PC-3 (cell line): ENCODE measurements around the gene HOXD3. TPM values are rescaled to one million over a fixed set of nuclear protein-coding genes. Genes with fewer than 3 reads are reported as not detected.

Source experiments
- ATAC-seq: fragments of 200-7000 bp; cut with Tn5 transposase; 2 replicates; pipeline ENCODE4 v1.9.1; 2020; ENCODE audit warnings: mild to moderate bottlenecking, moderate library complexity
- BruUV-seq: library from RNA; stranded (reverse); fragments of 400-500 nt; replicated peaks from 2 replicates; lab custom pipeline; 2021; lab: Mats Ljungman, UMichigan
- CTCF ChIA-PET: fragments of 300-600 bp; sonication (Branson Sonifier 250); formaldehyde crosslinking; loops from one replicate; lab custom pipeline; 2022; ENCODE audit warnings: antibody characterized with exemption; lab: Charles Lee
- POLR2A ChIA-PET: fragments of 300-600 bp; sonication (Branson Sonifier 250); formaldehyde crosslinking; loops from one replicate; lab custom pipeline; 2022; ENCODE audit warnings: antibody characterized with exemption; ENCODE audit not compliant: unreplicated experiment; lab: Charles Lee
- DNase-seq: peaks from one replicate; pipeline ENCODE4 v3.0.0-alpha.2; 2015
- H2AFZ ChIP-seq: fragments of 300-600 bp; sonication (generic); 2 replicates; pipeline ENCODE4 v1.6.0; 2016; ENCODE audit warnings: antibody characterized with exemption, low read length
- H3F3A ChIP-seq: fragments of 300-600 bp; sonication (generic); one replicate; pipeline ENCODE4 v1.6.0; 2017; ENCODE audit warnings: antibody characterized with exemption, low read length, control low read depth, mild to moderate bottlenecking; ENCODE audit not compliant: unreplicated experiment
- H3K27ac ChIP-seq: fragments of 300-600 bp; sonication (generic); 2 replicates; pipeline ENCODE4 v1.5.1; 2016; ENCODE audit warnings: mild to moderate bottlenecking, low read length
- H3K27me3 ChIP-seq: fragments of 300-600 bp; sonication (generic); 2 replicates; pipeline ENCODE4 v1.6.1; 2016; ENCODE audit warnings: low read length, mixed read lengths
- H3K36me3 ChIP-seq: fragments of 300-600 bp; sonication (generic); 2 replicates; pipeline ENCODE4 v1.6.1; 2016; ENCODE audit warnings: low read depth, mixed run types, low read length, mixed read lengths
- H3K4me1 ChIP-seq: fragments of 300-600 bp; sonication (generic); 2 replicates; pipeline ENCODE4 v1.5.1; 2016; ENCODE audit warnings: low read length; ENCODE audit not compliant: insufficient read depth
- H3K4me2 ChIP-seq: fragments of 300-600 bp; sonication (generic); 2 replicates; pipeline ENCODE4 v1.6.0; 2016; ENCODE audit warnings: low read length
- H3K4me3 ChIP-seq: fragments of 300-600 bp; sonication (generic); 2 replicates; pipeline ENCODE4 v1.5.1; 2016; ENCODE audit warnings: mild to moderate bottlenecking, low read length, mixed read lengths
- H3K79me2 ChIP-seq: fragments of 300-600 bp; sonication (generic); 2 replicates; pipeline ENCODE4 v1.6.1; 2017; ENCODE audit warnings: low read length, mixed read lengths
- H3K9ac ChIP-seq: fragments of 300-600 bp; sonication (generic); 2 replicates; pipeline ENCODE4 v1.6.0; 2016; ENCODE audit warnings: mild to moderate bottlenecking, low read length
- H3K9me2 ChIP-seq: fragments of 300-600 bp; sonication (generic); replicated peaks from 2 replicates; pipeline ENCODE4 v1.6.1; 2016; ENCODE audit warnings: mixed run types, low read length, mixed read lengths
- H3K9me3 ChIP-seq: fragments of 300-600 bp; sonication (generic); 2 replicates; pipeline ENCODE4 v1.6.1; 2016; ENCODE audit warnings: low read length, mixed read lengths
- H4K20me1 ChIP-seq: fragments of 300-600 bp; sonication (generic); 2 replicates; pipeline ENCODE4 v1.6.1; 2016; ENCODE audit warnings: low read length, mixed read lengths
- EZH2 ChIP-seq: fragments of 300-600 bp; sonication (generic); IDR thresholded peaks from one replicate; pipeline ENCODE4 v1.6.1; 2017; ENCODE audit warnings: antibody characterized with exemption, mild to moderate bottlenecking, low read length; ENCODE audit not compliant: unreplicated experiment
- EZH2phosphoT487 ChIP-seq: fragments of 300-600 bp; sonication (generic); IDR thresholded peaks from 2 replicates; pipeline ENCODE4 v1.6.1; 2018; ENCODE audit warnings: mild to moderate bottlenecking, antibody characterized with exemption, low read length, borderline replicate concordance
- intact Hi-C: fragments of 100-400 bp; cut with micrococcal nuclease; formaldehyde crosslinking; loops from 2 replicates; pipeline ENCODE4 v1.9.0; 2023
- total RNA-seq: library from RNA; depleted of rRNA; stranded (reverse); fragments of >200 nt; gene quantifications from 2 replicates; pipeline ENCODE4 v1.2.3, GENCODE V29; 2014
- TF ChIP-seq, protein P1 (sequence below): fragments of 300-600 bp; sonication (generic); conservative IDR thresholded peaks from 2 replicates; pipeline ENCODE4 v1.5.1; 2017; ENCODE audit warnings: antibody characterized with exemption, low read depth, mild to moderate bottlenecking, low read length

Gene HOXD3
- total RNA-seq, 1 experiment from 2014 or later, result 4.4 TPM

DNA sequence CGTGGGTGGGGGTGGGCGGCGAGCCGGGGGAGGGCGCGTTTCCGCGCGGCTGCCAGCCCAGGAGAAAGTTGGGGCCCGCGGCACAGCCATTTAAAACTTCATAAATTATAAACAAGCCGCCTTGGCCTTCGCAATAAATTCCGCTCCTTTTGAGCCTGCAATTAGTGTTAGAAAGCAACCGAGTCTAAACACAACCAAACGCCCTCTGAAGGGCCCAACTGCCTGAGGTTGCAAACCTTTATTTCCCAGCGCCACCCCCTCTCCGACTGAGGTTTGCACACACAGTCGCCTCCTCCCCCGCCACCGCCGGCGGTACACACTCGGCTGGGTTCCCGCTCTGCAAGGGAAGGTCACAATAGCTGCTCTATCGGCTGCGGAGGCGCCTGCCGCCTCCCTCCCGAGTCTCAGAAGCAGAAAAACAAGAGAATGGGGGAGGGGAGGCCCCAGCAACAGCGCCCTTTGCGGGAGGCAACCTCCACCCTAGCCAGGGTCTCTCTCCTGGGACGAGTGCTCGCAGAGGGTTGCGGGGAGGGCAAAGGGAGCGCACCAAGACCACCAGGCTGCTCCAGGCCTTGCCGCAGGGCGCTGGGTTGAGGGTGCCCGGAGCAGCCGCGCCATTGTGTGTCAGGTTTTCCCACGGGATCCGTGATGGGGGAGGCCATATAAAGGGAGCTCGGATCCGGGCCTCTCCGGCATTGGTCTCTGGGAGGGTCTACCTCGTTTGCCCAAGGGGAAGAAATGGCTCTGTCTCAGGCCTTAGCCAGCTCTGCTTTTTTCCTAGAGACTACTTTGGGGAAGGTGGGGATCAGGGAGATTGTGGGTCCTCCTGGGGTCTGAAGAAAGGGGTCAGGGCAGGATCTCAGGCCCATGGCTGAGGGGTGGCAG, 18.0 kb downstream of the HOXD3 start:
- DNase-seq, result no peak
- ChIA-PET POLR2A (no interaction called here), CTCF (no interaction called here)
- no peak for ATAC-seq
- TF ChIP-seq EZH2phosphoT487, result no peak
- TF ChIP-seq, protein P1, sequence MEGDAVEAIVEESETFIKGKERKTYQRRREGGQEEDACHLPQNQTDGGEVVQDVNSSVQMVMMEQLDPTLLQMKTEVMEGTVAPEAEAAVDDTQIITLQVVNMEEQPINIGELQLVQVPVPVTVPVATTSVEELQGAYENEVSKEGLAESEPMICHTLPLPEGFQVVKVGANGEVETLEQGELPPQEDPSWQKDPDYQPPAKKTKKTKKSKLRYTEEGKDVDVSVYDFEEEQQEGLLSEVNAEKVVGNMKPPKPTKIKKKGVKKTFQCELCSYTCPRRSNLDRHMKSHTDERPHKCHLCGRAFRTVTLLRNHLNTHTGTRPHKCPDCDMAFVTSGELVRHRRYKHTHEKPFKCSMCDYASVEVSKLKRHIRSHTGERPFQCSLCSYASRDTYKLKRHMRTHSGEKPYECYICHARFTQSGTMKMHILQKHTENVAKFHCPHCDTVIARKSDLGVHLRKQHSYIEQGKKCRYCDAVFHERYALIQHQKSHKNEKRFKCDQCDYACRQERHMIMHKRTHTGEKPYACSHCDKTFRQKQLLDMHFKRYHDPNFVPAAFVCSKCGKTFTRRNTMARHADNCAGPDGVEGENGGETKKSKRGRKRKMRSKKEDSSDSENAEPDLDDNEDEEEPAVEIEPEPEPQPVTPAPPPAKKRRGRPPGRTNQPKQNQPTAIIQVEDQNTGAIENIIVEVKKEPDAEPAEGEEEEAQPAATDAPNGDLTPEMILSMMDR, result no peak
- no peak for TF ChIP-seq EZH2
- H3K4me1 ChIP-seq, result no peaks in the 10 kb centered on the region
- no peaks in the 10 kb centered on the region for H3K36me3 ChIP-seq
- H3K79me2 ChIP-seq, result no peaks in the 10 kb centered on the region
- no peaks in the 10 kb centered on the region for H3F3A ChIP-seq
- no peaks in the 10 kb centered on the region for H3K9me3 ChIP-seq
- intact Hi-C loops, result no loop called here
- no peaks in the 10 kb centered on the region for H4K20me1 ChIP-seq
- no peak overlapping the region for H3K27ac ChIP-seq
- no peak overlapping the region for H2AFZ ChIP-seq
- no peak overlapping the region for H3K9ac ChIP-seq
- no peaks in the 10 kb centered on the region for H3K9me2 ChIP-seq
- H3K4me3 ChIP-seq, result no peak overlapping the region
- H3K4me2 ChIP-seq, result no peak overlapping the region
- peaks cover 7% of the 10 kb centered on the region; the same call in 1 of the 2 replicates for H3K27me3 ChIP-seq
- BruUV-seq, result no TSS peak

DNA sequence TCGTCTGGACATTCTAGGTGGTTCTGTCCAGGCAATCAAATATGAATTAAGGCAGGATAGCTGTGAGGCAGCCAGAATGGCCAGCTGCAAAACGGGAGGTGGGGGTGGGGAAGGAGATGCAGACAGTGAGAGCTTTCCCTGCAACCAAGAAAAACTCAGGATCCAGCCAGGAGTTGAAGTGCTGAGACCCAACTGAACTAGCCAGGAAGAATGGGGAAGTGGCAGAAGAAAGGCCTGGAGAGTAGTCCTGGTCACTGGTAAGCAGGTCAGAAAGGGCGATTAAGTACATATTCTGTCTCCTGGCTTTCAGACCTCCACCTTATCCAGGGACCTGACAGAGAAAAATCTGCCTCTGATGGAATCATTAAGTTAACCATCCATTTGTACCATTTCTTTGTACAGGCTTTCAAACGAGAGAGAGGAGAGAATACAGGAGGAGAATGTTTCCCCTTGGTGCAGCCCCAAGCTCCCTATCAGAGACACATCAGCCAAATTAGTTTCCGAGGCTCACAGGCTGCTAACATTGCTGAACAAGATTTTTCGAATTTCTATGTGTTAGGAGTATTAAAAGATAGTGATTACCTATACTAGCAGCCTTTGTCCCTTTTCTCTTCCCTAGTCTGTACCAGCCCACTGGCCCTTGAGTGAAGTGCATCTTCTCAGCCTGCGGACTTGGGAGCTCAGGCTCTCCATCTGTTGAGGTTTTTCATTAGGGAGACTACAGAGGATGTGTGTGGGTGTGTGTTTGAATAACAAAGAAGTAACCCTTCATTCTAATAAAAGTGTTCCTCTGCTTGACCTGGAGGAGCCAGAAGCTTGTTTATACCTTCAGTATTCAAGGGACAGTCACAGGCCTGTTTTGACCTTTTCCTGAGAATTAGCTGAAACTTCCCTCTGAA, 18.9 kb downstream of the HOXD3 start:
- no peak for TF ChIP-seq EZH2phosphoT487
- no peak for TF ChIP-seq EZH2
- TF ChIP-seq, protein P1, result no peak
- POLR2A ChIA-PET, result no interaction called here
- CTCF ChIA-PET, result no interaction called here

More for the DNA sequence above, 18.9 kb downstream of the HOXD3 start:
- ATAC-seq (no peak), DNase-seq (no peak)
- H3K27ac ChIP-seq, result no peak overlapping the region
- H3K9me2 ChIP-seq, result no peaks in the 10 kb centered on the region
- no peaks in the 10 kb centered on the region for H3K4me1 ChIP-seq
- no TSS peak for BruUV-seq
- H3F3A ChIP-seq, result no peaks in the 10 kb centered on the region
- H3K4me3 ChIP-seq, result no peak overlapping the region
- H3K9me3 ChIP-seq, result no peaks in the 10 kb centered on the region
- H3K4me2 ChIP-seq, result no peak overlapping the region
- no peak overlapping the region for H2AFZ ChIP-seq
- H3K9ac ChIP-seq, result no peak overlapping the region
- H4K20me1 ChIP-seq, result no peaks in the 10 kb centered on the region
- intact Hi-C loops, result no loop called here
- no peaks in the 10 kb centered on the region for H3K79me2 ChIP-seq
- H3K27me3 ChIP-seq, result peaks cover 10% of the 10 kb centered on the region; the same call in 1 of the 2 replicates
- no peaks in the 10 kb centered on the region for H3K36me3 ChIP-seq
